Stimulated activated CD4-positive, alpha-beta T cell treated with anti-CD3 and anti-CD28 coated beads, Interleukin-4, amount 100 ng/mL, for 48 hours (primary cell): ENCODE results near the gene TWIST2.

Experiments used
- DNase-seq, 2 donors: peaks; one replicate each; pipeline ENCODE4 v3.0.0-alpha.2; 2020; ENCODE audit warnings: low read depth in 2 of 2

The TWIST2 gene

GRCh38 chr2:238872628-238873380 lies 24.9 kb downstream of the TWIST2 start:
- no peak for DNase-seq

- no peak for DNase-seq
Observed at GRCh38 chr2:238873381-238873801, 25.5 kb downstream of the TWIST2 start.

- DNase-seq = no peak
Observed at GRCh38 chr2:238873841-238874240, 26.0 kb downstream of the TWIST2 start.

GRCh38 chr2:238874330-238875050 lies 26.6 kb downstream of the TWIST2 start:
- no peak for DNase-seq

- no peak for DNase-seq
Observed at GRCh38 chr2:238875101-238875470, 27.2 kb downstream of the TWIST2 start.

GRCh38 chr2:238875471-238876231 lies 27.8 kb downstream of the TWIST2 start:
- no peak for DNase-seq

- no peak for DNase-seq
Observed at GRCh38 chr2:238876232-238876630, 28.3 kb downstream of the TWIST2 start.

- no peak for DNase-seq
Observed at GRCh38 chr2:238878051-238878735, 30.3 kb downstream of the TWIST2 start.

GRCh38 chr2:238879043-238879442 lies 31.2 kb downstream of the TWIST2 start:
- no peak for DNase-seq

- DNase-seq = no peak
Observed at GRCh38 chr2:238879621-238880377, 31.9 kb downstream of the TWIST2 start.

- no peak for DNase-seq
Observed at GRCh38 chr2:238881353-238882081, 33.6 kb downstream of the TWIST2 start.

GRCh38 chr2:238882082-238882755 lies 34.3 kb downstream of the TWIST2 start:
- no peak for DNase-seq

- no peak for DNase-seq
Observed at GRCh38 chr2:238883421-238883901, 35.6 kb downstream of the TWIST2 start.

GRCh38 chr2:238884122-238884811 lies 36.4 kb downstream of the TWIST2 start:
- no peak for DNase-seq

GRCh38 chr2:238884812-238885408 lies 37.0 kb downstream of the TWIST2 start:
- DNase-seq = no peak

- DNase-seq = no peak
Observed at GRCh38 chr2:238886453-238887094, 38.7 kb downstream of the TWIST2 start.

- no peak for DNase-seq
Observed at GRCh38 chr2:238887616-238888015, 39.7 kb downstream of the TWIST2 start.

- no peak for DNase-seq
Observed at GRCh38 chr2:238888781-238889180, 40.9 kb downstream of the TWIST2 start.
